Measurements from ENCODE around the gene TSHZ1. TPM values are rescaled to one million over a fixed set of nuclear protein-coding genes. Genes with fewer than 3 reads are reported as not detected.

TSHZ1 gene
- total and polyA plus RNA-seq, 2 of the 8 experiments (the other 6 are each of a cell fraction or from before 2014, with no cell fraction given): 0.03 to 0.32 TPM

DNA sequence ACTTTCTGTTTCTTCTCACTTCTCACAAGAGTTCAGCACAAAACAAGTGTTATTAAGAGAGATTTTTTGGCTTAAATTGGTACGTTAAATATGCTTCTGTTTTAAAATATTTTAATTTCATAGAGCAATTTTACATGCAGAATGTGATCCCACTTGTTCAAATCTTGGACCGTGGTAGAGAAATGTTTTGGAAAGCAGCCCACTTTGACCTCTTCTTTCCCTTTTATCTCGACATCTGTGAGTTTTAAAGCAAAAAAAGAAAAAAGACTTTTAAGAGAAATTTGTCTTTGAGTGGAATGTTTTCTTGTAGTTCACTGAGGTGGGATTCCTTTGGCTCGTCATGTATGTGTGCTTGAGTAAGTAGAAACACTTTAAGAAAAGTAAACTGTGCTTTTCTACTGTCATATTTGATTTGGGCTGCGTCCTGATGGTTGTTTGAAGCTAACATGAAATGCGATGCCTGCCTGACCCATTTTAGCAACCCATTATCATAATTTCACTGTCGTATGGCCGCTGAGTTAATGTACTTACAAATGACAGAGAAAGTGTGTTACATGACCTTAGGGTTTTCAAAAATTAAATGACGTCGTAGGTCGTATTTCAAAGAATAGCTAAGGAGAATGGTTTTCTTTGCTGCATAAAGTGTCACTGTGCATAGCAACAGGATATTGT lies 54.5 kb downstream of the TSHZ1 start (continued):
- TF ChIP-seq NANOG (IDR thresholded peaks at IDR 0.05; ENCODE audit: insufficient read depth, low read depth, low read length, poor library complexity, severe bottlenecking) (no peak), CEBPB (IDR thresholded peaks at IDR 0.05; ENCODE audit: low read depth, low read length) (no peak)
- TF ChIP-seq, protein P1, sequence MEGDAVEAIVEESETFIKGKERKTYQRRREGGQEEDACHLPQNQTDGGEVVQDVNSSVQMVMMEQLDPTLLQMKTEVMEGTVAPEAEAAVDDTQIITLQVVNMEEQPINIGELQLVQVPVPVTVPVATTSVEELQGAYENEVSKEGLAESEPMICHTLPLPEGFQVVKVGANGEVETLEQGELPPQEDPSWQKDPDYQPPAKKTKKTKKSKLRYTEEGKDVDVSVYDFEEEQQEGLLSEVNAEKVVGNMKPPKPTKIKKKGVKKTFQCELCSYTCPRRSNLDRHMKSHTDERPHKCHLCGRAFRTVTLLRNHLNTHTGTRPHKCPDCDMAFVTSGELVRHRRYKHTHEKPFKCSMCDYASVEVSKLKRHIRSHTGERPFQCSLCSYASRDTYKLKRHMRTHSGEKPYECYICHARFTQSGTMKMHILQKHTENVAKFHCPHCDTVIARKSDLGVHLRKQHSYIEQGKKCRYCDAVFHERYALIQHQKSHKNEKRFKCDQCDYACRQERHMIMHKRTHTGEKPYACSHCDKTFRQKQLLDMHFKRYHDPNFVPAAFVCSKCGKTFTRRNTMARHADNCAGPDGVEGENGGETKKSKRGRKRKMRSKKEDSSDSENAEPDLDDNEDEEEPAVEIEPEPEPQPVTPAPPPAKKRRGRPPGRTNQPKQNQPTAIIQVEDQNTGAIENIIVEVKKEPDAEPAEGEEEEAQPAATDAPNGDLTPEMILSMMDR (IDR thresholded peaks at IDR 0.05; ENCODE audit: control extremely low read depth in 1 of 3, insufficient read depth in 1 of 3, low read depth in 1 of 3, low read length in 3 of 3): no peak
